Astrocyte (in vitro differentiated cells and primary cell): ENCODE data around the gene ANAPC1. TPM values are rescaled to one million over a fixed set of nuclear protein-coding genes. Genes with fewer than 3 reads are reported as not detected.

Source experiments
- DNase-seq: peaks from one replicate; pipeline ENCODE4 v3.0.0-alpha.2; 2010; ENCODE audit warnings: low read depth
- FAIRE-seq: peaks from 2 replicates; lab custom pipeline; 2011; peaks lifted over from hg19 to GRCh38; lab: Jason Lieb, UNC
- H2AFZ ChIP-seq: 2 replicates; pipeline ENCODE4 v1.6.0; 2012; ENCODE audit warnings: low read depth, low read length, inconsistent platforms
- H3K27ac ChIP-seq: 2 replicates; pipeline ENCODE4 v1.5.1; 2011; ENCODE audit warnings: low read depth, low read length, inconsistent platforms
- H3K27me3 ChIP-seq: 2 replicates; pipeline ENCODE4 v1.6.0; 2011; ENCODE audit warnings: low read length, inconsistent platforms; ENCODE audit not compliant: insufficient read depth
- H3K36me3 ChIP-seq: 2 replicates; pipeline ENCODE4 v1.5.1; 2011; ENCODE audit warnings: low read length, inconsistent platforms; ENCODE audit not compliant: insufficient read depth
- H3K4me1 ChIP-seq: 2 replicates; pipeline ENCODE4 v1.5.1; 2011; ENCODE audit warnings: low read length, inconsistent platforms; ENCODE audit not compliant: insufficient read depth
- H3K4me2 ChIP-seq: 2 replicates; pipeline ENCODE4 v1.6.0; 2012; ENCODE audit warnings: low read length, inconsistent platforms
- H3K4me3 ChIP-seq: 2 replicates; pipeline ENCODE4 v1.5.1; 2011; ENCODE audit warnings: low read depth, mild to moderate bottlenecking, low read length, inconsistent platforms; ENCODE audit not compliant: insufficient read depth
- H3K79me2 ChIP-seq: 2 replicates; pipeline ENCODE4 v1.6.0; 2012; ENCODE audit warnings: mild to moderate bottlenecking, low read length, inconsistent platforms; ENCODE audit not compliant: insufficient read depth
- H3K9ac ChIP-seq: 2 replicates; pipeline ENCODE4 v1.6.0; 2012; ENCODE audit warnings: mild to moderate bottlenecking, low read length, inconsistent platforms
- H3K9me3 ChIP-seq: 2 replicates; pipeline ENCODE4 v1.5.1; 2012; ENCODE audit warnings: low read depth, mild to moderate bottlenecking, low read length, inconsistent platforms; ENCODE audit not compliant: insufficient read depth
- H4K20me1 ChIP-seq: 2 replicates; pipeline ENCODE4 v1.6.0; 2012; ENCODE audit warnings: low read length, inconsistent platforms; ENCODE audit not compliant: insufficient read depth
- H3K27ac Mint-ChIP-seq: one replicate; pipeline ENCODE4 v1.8.0; 2021; ENCODE audit warnings: mild to moderate bottlenecking, mixed read lengths; ENCODE audit not compliant: unreplicated experiment
- H3K27me3 Mint-ChIP-seq: one replicate; pipeline ENCODE4 v1.8.0; 2021; ENCODE audit warnings: low read depth, mixed read lengths; ENCODE audit not compliant: unreplicated experiment
- H3K36me3 Mint-ChIP-seq: one replicate; pipeline ENCODE4 v1.8.0; 2021; ENCODE audit warnings: low read depth, mixed read lengths; ENCODE audit not compliant: unreplicated experiment
- H3K4me1 Mint-ChIP-seq: one replicate; pipeline ENCODE4 v1.8.0; 2021; ENCODE audit warnings: low read depth, mixed read lengths; ENCODE audit not compliant: unreplicated experiment
- H3K4me3 Mint-ChIP-seq: one replicate; pipeline ENCODE4 v1.8.0; 2021; ENCODE audit warnings: mild to moderate bottlenecking, moderate library complexity, mixed read lengths; ENCODE audit not compliant: unreplicated experiment
- H3K9me3 Mint-ChIP-seq: one replicate; pipeline ENCODE4 v1.8.0; 2021; ENCODE audit warnings: mild to moderate bottlenecking, mixed read lengths; ENCODE audit not compliant: unreplicated experiment
- CTCF ChIP-seq: IDR thresholded peaks from 2 replicates; pipeline ENCODE4 v1.5.1; 2011; ENCODE audit warnings: low read depth, mild to moderate bottlenecking, inconsistent platforms, low read length, moderate library complexity; ENCODE audit not compliant: insufficient read depth
- EZH2 ChIP-seq: IDR thresholded peaks from 2 replicates; pipeline ENCODE4 v1.6.1; 2012; ENCODE audit warnings: mild to moderate bottlenecking, low read length, inconsistent platforms; ENCODE audit not compliant: insufficient read depth
- total RNA-seq: library from RNA; stranded (reverse); gene quantifications from 2 replicates; pipeline ENCODE4 v1.2.1, GENCODE V29; 2021

ANAPC1 gene
- total RNA-seq, 1 donor from 2014 or later = 40.7 TPM

GRCh38 chr2:111900859-111901258 lies 16.9 kb upstream of the ANAPC1 start:
- Histone ChIP-seq H4K20me1 (no peaks in the 10 kb centered on the region), H3K36me3 (no peaks in the 10 kb centered on the region), H3K4me1 (peaks cover 12% of the 10 kb centered on the region), H3K9ac (no peak overlapping the region), H3K27me3 (peaks cover 28% of the 10 kb centered on the region), H2AFZ (no peak overlapping the region), H3K79me2 (no peaks in the 10 kb centered on the region), H3K4me2 (peak overlapping the region; percentile 8), H3K27ac (no peak overlapping the region), H3K4me3 (no peak overlapping the region), H3K9me3 (no peaks in the 10 kb centered on the region)
- DNase-seq (no peak), FAIRE-seq (no peak)
- H3K9me3 Mint-ChIP-seq = no peaks in the 10 kb centered on the region
- H3K4me1 Mint-ChIP-seq = no peaks in the 10 kb centered on the region
- peaks cover 2% of the 10 kb centered on the region for H3K27me3 Mint-ChIP-seq
- H3K4me3 Mint-ChIP-seq = no peak overlapping the region
- no peaks in the 10 kb centered on the region for H3K36me3 Mint-ChIP-seq
- no peak overlapping the region for H3K27ac Mint-ChIP-seq
- no peak for TF ChIP-seq EZH2
- TF ChIP-seq CTCF = no peak

GRCh38 chr2:111898703-111899514 lies 14.9 kb upstream of the ANAPC1 start:
- H3K27ac ChIP-seq = no peak overlapping the region
- H2AFZ ChIP-seq = peak overlapping the region; percentile 77
- no peak for FAIRE-seq
- H3K9me3 ChIP-seq = no peaks in the 10 kb centered on the region
- DNase-seq = no peak
- H4K20me1 ChIP-seq = no peaks in the 10 kb centered on the region
- H3K4me2 ChIP-seq = peak overlapping the region; percentile 97
- no peaks in the 10 kb centered on the region for H3K36me3 ChIP-seq
- H3K79me2 ChIP-seq = no peaks in the 10 kb centered on the region
- H3K36me3 Mint-ChIP-seq = no peaks in the 10 kb centered on the region
- H3K4me1 Mint-ChIP-seq = no peaks in the 10 kb centered on the region
- H3K27me3 Mint-ChIP-seq = peaks cover 8% of the 10 kb centered on the region
- no peaks in the 10 kb centered on the region for H3K9me3 Mint-ChIP-seq
- peak overlapping the region; percentile 48 for H3K4me3 ChIP-seq
- TF ChIP-seq CTCF (no peak), EZH2 (peak; percentile 95)
- H3K27me3 ChIP-seq = peaks cover 28% of the 10 kb centered on the region
- no peak overlapping the region for H3K9ac ChIP-seq
- peak overlapping the region; percentile 85 for H3K4me3 Mint-ChIP-seq
- peak overlapping the region; percentile 53 for H3K27ac Mint-ChIP-seq
- peaks cover 12% of the 10 kb centered on the region for H3K4me1 ChIP-seq
